ENCODE data around the gene KCNT2.
"Not testable (repeated sequence)": the region's sequence is repeated elsewhere in the genome, so short reads cannot be mapped to it uniquely, and the experiment has no call there.

Gene KCNT2

DNA sequence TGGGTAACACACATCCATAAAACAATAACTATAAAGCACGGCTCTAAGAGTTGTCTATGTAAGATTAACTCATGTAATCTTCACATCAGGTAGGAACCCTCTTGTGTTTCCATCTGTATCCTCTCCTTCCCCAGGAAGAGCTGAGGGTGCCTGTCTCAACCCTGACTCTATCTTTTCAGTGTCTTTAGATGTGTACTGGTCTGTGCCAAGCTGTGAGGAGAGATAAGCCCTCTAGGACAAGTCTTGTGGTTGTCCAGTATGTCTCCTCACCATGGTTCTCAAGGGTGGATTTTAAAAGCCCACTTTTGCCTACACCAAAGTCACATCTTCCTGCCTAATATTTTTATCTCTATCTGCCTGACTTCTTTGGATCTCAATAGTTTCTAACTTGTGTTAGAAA, 300.1 kb downstream of the KCNT2 start:
- DNase-seq = no peak

DNA sequence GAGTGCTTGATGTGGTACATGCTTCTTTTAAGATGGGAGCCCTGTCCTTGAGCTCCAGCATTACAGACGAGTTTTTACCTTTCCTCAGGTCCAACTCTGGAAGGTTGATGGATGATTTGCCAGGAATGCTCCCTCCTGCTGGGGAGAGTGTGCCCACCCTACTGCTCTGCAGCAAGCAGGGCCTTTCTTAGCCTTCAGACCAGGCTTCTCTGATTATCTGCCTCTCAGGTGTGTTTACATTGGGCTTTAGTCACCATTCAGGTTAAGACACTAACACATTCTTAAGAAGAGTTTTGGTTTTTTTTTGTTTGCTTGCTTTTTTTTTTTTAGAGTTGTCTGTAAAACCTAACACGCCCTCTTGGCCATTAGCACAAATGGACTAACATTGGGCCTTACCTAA, 301.8 kb downstream of the KCNT2 start:
- no peak for DNase-seq

DNA sequence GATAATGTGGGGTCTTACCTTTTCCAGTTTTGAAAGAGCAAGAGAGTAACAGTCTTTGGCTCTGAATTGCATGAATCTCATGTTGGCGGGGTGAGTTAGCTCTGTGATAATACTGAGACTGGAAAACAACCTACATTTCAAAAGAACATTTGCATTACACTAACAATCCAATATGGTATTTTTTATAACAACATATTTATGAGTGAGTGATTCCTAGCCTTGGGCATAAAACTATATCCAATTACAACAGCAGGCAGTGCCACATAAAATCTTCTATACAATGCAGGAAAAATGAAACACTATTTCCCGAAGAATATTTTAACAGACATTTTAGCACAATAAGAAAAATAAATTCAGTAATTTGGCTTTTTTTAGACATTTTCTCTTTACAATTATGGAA, 303.0 kb downstream of the KCNT2 start:
- DNase-seq = no peak

DNA sequence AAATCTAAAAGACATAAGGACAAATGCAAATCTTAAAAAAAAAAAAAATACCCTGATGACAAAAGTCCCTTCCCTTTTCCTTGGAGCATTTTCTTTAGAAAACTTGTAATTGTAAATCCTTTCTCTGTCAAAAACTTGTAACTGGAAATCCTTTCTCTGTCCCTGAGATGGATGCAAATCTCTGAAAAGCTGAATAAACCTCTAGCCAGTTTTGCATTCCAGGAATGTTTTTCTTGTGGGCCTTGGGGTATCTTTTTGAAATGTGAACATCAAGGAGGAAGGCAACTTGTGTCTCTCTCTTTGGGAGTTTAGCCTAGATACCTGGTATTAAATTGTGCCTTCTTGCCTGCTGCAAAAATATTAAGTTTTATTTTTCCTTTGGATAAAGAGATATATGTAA, 305.3 kb downstream of the KCNT2 start:
- DNase-seq = no peak

DNA sequence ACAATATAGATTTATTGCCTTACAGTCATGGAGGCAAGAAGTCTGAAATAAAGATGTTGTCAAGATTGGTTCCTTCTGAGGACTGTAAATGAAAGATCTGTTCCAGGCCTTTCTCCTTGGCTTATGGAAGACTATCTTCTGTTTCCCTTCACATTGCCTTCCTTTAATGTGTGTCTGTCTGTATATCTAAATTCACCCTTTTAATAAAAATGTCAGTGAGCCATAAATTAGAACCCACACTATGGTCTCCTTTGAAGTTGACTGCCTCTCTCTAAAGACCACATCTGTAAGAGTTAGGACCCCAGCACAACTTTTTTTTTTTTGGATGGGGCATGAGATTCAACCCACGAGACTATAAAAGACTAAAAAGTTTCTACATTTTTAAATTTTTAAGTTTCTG, 305.8 kb downstream of the KCNT2 start:
- no peak for DNase-seq

DNA sequence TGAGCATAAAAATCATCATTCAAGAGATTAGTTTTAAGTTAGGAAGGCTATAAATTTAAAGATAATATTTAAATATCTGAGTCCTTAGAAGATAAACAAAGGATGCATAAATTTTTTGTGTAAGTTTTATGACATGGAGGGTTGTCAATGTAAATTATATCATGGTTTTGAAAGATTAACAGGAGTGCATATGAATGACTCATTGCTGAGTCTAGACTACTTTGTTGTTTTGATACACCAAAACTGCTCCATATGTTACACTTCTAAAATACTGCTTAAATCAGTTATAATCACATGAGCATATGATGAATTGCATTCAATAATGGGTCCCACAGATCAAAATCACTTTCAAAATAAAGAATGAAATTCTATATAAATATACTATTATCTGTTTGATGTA, 312.5 kb downstream of the KCNT2 start:
- no peak for DNase-seq

DNA sequence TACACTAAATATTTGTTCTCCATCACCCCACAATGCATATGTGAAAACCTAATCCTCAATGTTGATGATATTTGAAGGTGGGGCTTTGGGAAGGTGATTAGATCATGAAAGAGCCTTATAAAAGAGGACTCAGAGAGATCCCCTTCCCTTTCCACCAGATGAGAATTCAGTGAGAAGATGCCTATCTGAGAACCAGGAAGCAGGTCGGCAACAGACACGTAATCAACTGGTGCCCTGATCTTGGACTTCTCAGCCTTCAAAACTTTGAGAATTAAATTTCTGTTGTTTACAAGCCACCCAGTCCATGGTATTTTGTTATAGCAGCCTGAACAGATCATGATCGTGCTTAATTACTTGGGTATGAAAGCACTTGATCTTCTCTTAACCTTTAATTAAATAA, 329.4 kb downstream of the KCNT2 start:
- no peak for DNase-seq

DNA sequence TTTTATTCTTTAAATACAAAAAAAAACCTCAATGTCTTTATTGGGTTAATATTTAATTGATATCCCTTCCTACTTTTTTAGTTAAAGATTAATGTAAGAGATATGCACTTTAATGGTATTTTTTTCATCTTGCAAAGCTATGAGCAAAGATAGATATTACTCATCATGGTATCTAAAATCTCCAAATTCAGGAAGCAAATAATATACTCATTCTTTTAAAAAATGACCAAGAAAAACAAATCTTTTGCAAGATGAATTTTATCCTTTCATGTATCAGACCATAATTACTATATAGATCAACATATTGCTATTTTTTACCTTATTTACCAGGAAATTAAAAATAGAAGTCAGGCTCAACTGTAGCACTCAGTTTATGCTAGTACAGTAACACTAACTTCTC, 330.4 kb downstream of the KCNT2 start:
- DNase-seq = no peak

DNA sequence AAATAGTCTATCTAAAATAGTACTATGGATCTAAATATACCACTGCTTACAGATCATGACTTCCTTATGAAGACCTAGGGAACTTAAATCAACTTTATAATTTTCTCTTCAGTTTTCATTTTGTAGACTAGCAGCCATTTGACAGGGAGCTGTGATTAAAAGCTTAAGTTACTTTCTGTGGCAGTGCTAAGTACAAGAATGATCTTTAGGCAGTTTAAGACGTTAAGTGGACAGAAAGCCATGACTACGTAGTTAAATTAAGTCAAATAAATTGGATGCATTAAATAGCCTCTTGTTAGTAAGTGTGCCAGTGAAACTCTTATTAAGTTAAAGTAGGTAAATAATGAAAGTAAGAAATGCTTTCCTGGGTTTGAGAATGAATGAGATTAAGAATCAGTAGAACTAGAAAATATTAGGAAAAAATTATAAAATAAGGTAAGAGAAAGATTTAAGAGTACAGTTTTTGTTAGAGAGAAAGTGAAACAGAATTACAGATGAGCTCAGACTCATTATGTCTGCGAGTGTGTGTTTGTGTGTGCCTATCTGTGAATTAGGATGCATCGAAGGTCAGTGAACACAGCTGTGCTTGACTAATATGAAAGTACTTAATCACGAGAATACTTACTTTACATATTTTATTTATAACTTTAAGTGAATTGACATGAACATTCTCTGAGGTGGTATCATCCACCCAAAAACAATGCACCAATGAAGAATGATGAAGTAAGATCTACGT, 336.9 kb downstream of the KCNT2 start:
- DNase-seq = peak; percentile 7

DNA sequence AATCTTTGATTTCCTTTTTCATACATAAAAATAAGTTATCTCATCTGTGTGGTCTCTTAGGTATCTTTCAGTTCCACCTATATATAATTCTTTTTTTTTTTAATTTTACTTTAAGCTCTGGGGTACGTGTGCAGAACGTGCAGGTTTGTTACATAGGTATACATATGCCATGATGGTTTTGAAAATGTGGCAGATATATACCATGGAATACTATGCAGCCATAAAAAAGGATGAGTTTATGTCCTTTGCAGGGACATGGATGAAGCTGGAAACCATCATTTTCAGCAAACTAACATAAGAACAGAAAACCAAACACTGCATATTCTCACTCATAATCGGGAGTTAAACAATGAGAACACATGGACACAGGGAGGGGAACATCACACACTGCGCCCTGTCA, 345.2 kb downstream of the KCNT2 start:
- DNase-seq = not testable (repeated sequence)

DNA sequence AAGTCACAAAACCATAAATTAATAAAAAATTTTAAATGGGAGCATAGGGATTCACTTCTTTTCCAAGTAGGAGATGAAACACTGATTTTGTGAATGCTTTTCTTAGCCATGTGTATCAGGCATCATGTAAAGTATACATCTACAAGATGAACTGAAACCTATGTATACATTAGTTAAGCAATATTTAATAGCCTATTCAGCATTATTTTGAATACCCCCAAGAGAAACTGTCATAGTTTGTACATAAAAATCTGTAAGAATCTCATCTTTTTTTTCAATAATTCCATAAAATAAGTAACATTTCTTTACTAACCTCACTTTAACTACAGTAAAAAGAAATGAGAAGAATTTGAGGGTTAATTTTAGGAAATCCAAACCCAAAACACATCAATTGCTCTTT, 348.0 kb downstream of the KCNT2 start:
- DNase-seq = no peak

DNA sequence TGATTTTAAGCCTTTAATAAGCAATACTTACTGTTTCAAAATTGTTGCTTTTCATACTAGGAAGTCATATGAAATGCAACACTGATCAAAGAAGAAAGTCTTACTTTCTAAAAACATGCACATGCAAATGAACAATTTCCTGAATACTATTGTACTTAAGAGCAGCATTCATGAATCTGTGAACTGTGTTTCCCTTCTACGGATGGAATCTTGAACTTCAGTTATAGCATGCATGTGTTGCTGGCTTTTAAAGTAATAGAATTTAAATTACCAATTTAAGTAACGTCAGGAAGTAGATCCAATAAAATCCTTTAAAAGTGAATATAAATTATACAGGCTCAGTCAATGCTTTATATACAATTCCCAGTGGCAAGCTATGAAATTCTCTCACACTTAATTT, 348.9 kb downstream of the KCNT2 start:
- no peak for DNase-seq

DNA sequence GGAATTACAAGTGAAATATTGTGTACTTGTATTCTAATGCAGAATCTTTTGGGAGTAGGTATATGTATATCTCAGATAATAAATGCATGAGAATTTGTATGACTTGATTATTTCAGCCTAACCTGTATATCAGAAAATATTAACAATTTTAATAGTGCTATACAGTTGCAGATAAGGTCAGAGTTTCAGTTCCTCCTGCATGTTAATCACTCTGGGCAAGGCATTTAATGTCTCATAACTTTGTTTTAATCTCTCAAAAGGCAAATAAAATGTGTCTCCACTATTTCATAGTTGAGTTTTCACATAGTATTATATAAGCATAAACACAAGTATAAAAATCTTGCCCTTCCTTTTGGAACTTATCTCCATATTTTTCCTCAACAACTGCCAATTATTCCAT, 352.5 kb downstream of the KCNT2 start:
- no peak for DNase-seq

DNA sequence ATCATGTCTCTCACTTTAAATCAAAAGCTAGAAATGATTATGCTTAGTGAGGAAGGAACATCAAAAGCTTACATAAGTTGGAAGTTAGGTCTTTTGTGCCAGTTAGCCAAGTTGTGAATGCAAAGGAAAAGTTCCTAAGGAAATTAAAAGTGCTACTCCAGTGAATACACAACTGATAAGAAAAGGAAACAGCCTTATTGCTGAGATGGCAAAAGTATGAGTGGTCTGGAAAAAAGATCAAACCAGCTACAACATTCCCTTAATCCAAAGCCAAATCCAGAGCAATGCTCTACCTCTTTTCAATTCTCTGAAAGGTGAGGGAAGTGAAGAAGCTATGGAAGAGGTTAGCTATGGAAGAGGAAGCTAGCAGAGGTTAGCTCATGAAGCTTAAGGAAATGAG, 378.7 kb downstream of the KCNT2 start:
- no peak for DNase-seq

DNA sequence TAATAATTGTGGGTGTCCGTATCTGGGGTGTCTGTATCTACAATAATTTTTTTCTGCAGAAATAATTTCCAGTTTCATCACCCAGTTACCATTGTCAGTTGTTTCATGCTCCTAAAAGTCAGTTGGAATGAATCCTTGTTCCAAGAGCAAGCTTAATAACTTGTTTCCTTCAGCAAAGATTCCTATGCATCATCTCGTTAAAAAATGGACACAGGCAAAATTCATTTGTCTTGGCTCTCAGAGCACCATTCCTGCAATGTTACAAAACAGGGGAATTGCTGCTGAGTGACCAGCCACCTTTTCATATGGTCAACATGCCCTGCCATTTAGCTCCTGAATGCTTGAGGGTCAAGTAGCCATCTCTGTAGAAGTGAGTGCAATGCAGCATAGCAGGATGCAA, 393.4 kb downstream of the KCNT2 start:
- DNase-seq = no peak

DNA sequence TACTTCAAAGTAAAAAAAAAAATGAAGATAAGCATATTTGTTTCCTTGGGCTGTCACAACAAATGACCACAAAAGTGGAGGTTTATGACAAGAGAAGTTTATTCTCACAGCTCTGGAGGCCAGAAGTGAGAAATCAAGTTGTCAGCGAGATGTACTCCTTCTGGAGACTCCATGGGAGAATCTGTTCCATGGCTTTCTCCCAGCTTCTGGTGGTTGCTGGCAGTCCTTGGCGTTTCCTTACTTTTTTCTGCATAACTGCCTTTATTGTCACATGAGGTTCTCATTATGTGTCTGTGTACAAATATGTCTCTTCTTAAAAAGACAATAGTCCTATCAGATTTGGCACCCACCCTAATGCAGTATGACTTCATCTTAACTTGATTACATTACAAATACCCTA, 398.3 kb downstream of the KCNT2 start:
- no peak for DNase-seq

DNA sequence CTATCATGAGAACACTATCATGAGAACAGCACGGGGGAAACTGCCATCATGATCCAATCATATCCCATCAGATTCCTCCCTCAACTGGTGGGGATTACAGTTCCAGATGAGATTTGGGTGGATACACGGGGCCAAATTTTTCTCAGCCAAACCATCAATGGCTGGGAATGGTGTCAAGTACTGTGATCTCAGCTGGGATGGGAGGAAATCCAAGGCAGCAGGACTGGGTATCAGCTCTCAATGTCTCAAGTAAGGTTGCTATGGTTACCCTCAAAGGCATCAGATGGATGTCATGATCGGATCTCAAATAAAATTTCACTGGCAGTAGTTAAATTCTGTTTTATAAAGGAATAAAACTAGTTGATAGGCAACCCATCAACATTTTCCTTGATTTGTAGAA, 399.0 kb downstream of the KCNT2 start:
- DNase-seq = no peak

DNA sequence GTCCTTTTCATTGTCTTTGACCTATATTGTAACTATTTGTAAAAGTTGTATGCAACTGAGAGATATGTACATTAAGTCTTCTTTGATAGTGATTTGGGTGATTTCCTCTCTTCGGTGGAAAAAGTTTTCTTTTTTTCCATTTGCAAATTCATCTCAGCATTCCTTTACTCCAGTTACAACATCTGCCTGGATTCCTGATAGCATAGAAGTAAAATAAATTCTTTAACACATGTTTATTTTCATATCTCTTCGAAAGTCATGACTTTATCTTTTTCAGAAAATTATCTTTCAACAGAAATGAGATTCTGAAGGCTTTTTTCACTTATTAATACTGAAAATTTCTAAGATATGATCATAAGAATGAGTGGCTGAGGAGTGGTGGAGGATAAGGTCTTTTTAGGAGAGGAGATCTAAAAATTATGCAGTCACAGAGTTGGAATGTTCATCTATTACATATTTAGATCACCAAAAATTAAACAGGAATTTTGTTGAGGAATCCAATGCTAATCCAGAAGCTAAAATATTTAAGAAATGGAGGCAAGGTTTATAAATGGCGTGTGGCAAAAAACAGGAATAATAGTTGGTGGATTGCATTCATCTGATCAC, 400.5 kb downstream of the KCNT2 start:
- DNase-seq = no peak

DNA sequence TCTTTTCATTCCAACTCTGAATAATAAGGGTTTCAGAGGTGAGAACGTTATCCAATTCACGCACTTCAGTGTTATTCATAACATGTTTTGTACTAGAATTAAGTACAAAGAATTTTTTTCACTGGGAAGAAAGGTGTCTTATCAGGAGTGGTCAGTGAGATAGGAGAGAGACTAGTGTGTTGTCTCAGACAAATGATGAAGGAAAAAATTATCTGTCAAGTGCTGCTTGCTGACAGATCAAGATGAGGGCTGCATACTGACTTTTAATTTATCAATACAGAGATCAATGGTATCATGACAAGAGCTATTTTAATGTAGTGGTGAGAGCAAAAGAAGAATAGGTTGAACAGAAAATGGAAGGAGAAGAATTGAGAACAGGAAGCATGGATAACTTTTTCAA, 402.4 kb downstream of the KCNT2 start:
- no peak for DNase-seq

DNA sequence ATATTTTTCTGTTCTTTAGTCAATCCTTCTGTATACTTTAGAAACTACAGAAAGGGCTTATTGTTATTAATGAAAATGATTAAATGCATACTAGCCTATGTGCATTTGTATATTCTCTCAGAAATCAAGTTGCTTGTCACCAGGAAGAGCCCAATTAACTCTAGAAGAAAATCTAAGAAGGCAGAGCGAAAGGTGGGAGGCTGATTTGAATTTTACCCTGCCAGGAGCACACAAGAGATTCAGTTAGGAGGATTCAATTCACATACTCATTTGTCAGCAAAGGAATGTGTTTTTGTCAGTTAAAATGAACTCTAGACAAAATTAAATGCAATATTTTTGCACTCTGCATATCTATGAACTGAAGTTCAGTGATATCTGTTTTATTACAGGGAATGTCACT, 411.8 kb downstream of the KCNT2 start:
- DNase-seq = no peak

DNA sequence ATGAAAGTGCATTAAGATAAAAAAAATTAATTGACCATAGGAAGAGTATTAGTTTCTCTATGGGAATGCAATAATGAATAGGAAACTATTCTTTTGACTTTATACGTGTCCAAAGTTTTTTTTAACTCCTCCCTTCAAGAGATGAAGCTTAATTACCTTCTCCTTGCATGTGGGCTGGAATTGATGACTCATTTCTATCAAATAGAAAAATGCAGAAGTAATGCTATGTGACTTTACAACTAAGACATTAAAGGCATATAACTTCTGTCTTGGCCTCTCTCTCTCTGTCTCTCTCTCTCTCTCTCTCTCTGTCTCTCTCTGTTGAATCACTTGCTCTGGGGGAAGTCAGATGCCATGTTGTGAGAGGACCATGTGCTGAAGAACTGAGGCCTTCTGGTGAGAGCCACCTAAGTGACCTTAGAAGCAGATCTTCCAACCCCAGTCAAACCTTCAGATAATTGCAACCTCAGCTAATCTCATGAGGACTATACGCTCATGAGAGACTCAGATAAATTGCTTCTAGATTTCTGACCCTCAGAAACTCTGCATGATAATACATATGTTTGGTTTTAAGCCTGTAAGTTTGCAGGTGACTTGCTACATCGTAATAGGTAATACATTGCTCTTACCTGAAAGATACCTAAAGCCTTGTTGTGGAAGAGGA, 414.2 kb downstream of the KCNT2 start:
- DNase-seq = no peak

DNA sequence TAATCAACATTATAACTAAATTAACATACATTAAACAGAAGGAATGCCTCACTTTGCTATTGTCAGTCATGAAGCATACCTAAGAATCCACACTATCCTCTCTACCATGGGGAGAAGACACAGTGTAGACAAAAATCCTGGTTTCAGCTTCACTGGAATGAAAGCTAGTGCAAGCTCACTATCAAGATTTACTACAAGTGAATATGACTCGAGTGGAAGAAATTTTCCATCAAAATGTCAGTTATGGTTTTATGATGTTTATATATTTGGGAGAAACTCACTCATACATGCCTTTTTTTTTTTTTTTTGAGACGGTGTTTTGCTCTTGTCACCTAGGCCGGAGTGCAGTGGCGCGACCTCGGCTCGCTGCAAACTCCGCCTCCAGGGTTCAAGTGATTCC, 424.3 kb downstream of the KCNT2 start:
- no peak for DNase-seq

DNA sequence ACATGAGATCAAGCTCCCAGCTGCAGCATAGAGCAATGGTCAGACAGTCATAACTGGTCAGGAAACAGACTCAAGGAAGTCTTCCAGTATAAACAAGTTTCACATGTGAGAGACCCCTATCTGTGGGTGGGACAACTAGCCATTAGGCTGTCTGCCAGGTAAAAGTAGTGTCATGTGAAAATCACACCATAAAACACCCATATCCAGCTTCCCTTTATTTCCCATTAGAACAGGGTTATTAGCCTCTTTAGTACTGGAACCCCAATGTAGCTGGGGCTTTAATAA, 426.7 kb downstream of the KCNT2 start:
- DNase-seq = no peak

DNA sequence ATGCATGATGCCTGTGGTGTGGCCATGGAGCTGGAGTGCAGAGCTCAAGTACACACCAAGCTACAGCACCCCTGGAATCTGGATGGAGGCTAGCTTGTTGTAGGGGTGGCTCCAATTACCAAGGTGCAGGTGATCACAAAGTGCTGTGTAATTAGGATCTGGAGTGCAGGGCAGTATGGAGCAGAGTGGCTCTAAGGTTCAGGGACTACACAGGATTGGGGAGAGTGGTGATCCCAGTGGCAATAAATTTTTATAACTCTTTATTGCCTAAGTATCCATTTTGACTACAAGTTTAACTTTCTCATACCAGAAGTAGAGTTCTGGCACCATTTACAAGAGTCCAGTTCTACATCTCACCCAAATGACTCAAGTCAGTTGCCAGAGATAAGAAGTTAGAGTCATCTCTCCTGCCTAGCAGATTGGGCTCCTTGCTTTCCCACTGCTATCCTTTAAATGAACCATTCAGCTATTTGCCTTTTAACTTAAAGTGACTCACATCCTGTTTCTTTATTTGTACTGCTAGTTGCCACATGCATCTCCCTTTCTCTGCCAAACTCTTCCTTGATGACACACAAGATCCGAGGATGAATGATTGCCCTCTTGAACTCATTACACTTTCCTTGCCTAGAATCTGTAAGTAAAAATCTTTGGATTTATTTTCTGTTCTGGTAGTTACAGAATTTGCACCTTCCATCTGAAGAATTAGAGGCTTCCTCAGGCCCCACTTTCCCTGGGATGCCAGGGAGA, 427.2 kb downstream of the KCNT2 start:
- DNase-seq = no peak
